ENCODE measurements around the gene GDI1.

GRCh38 chrX:154469114-154469513 is 32.2 kb downstream of the GDI1 start:
- TF ChIP-seq, protein P1, sequence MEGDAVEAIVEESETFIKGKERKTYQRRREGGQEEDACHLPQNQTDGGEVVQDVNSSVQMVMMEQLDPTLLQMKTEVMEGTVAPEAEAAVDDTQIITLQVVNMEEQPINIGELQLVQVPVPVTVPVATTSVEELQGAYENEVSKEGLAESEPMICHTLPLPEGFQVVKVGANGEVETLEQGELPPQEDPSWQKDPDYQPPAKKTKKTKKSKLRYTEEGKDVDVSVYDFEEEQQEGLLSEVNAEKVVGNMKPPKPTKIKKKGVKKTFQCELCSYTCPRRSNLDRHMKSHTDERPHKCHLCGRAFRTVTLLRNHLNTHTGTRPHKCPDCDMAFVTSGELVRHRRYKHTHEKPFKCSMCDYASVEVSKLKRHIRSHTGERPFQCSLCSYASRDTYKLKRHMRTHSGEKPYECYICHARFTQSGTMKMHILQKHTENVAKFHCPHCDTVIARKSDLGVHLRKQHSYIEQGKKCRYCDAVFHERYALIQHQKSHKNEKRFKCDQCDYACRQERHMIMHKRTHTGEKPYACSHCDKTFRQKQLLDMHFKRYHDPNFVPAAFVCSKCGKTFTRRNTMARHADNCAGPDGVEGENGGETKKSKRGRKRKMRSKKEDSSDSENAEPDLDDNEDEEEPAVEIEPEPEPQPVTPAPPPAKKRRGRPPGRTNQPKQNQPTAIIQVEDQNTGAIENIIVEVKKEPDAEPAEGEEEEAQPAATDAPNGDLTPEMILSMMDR (conservative IDR thresholded peaks at IDR 0.05; ENCODE audit: low read depth, low read length) = no peak
- TF ChIP-seq EZH2 (IDR thresholded peaks at IDR 0.05; ENCODE audit: borderline replicate concordance, low read depth, low read length, poor library complexity, severe bottlenecking) = no peak

Measured in A673 (cell line).